GM23338 (cell line): ENCODE measurements around the gene FLNA.

Experiments
- CREB1 ChIP-seq: fragments of 250-450 bp; sonication (Bioruptor Pico); IDR thresholded peaks from 2 replicates; pipeline ENCODE4 v1.5.0; 2020; ENCODE audit warnings: low read depth, mild to moderate bottlenecking, moderate library complexity
- EZH2 ChIP-seq: fragments of 200-600 bp; sonication (generic); IDR thresholded peaks from one replicate; pipeline ENCODE4 v1.8.0; 2017; ENCODE audit warnings: antibody characterized with exemption, mild to moderate bottlenecking, low read depth; ENCODE audit not compliant: unreplicated experiment
- EZH2phosphoT487 ChIP-seq: fragments of 200-600 bp; sonication (generic); IDR thresholded peaks from one replicate; pipeline ENCODE4 v1.8.1; 2018; ENCODE audit warnings: antibody characterized with exemption; ENCODE audit not compliant: unreplicated experiment
- JUNB ChIP-seq: IDR thresholded peaks from one replicate; pipeline ENCODE4 v1.6.1; 2016; ENCODE audit warnings: antibody characterized with exemption; ENCODE audit not compliant: unreplicated experiment
- TF ChIP-seq, protein P1 (sequence below), 2 experiments: fragments of 200-600 bp in 1 of 2; sonication (generic) in 1 of 2; conservative IDR thresholded peaks; 2 replicates each; pipeline versions ENCODE4 v1.5.1 to v1.6.1; 2016 to 2017; ENCODE audit warnings: antibody characterized with exemption in 2 of 2, low read depth in 2 of 2, mild to moderate bottlenecking in 2 of 2, moderate library complexity in 1 of 2

DNA sequence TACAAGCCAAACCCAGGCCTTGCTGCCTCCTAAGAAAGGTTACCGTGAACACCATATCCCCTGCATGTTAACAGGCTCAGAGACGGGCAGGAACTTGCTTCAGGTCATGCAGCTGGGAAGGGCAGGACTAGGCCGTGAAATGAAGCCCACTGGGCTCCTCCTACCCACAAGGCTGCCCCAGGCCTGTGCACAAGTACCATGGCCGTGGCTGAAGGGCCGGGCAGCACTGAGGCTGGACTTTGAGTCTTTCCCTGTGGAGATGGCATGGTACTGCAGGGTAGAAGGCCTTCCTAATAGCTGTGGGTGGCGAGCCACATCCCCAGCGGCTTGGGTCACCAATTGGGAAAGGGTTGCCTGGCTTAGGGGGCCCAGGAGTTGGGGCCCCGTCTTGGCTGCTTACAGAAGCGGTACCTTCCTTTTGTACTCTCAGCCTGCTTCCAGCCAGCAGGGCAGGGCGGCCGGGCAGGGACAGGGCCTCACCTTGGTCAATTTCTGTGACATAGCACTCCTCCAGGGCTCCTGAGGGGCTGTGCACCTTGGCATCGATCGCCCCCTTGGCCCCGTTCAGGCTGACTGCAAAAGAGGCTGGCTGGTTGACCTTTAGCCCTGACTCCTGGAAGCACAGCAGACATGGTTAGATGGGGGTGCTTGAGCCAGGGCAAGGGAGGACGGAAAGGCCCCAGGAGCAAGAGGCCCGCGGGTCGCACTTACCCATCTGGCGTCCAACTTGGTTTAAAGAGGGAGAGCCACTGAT is 23.8 kb downstream of the FLNA start:
- TF ChIP-seq, protein P1, sequence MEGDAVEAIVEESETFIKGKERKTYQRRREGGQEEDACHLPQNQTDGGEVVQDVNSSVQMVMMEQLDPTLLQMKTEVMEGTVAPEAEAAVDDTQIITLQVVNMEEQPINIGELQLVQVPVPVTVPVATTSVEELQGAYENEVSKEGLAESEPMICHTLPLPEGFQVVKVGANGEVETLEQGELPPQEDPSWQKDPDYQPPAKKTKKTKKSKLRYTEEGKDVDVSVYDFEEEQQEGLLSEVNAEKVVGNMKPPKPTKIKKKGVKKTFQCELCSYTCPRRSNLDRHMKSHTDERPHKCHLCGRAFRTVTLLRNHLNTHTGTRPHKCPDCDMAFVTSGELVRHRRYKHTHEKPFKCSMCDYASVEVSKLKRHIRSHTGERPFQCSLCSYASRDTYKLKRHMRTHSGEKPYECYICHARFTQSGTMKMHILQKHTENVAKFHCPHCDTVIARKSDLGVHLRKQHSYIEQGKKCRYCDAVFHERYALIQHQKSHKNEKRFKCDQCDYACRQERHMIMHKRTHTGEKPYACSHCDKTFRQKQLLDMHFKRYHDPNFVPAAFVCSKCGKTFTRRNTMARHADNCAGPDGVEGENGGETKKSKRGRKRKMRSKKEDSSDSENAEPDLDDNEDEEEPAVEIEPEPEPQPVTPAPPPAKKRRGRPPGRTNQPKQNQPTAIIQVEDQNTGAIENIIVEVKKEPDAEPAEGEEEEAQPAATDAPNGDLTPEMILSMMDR (conservative IDR thresholded peaks at IDR 0.05; ENCODE audit: low read depth in 2 of 2): no peak
- TF ChIP-seq EZH2phosphoT487: no peak
- TF ChIP-seq EZH2: no peak
- TF ChIP-seq CREB1 (CRISPR knock-in tag): no peak
- TF ChIP-seq JUNB: no peak
